GM21360 (cell line): Measurements from ENCODE around the gene CHD6.
"Not testable (repeated sequence)": the region's sequence is repeated elsewhere in the genome, so short reads cannot be mapped to it uniquely, and the experiment has no call there.

ENCODE experiments used
- ATAC-seq: cut with Tn5 transposase; IDR thresholded peaks from one replicate; pipeline ENCODE4 v1.9.1; 2021; ENCODE audit warnings: mild to moderate bottlenecking, moderate library complexity; ENCODE audit not compliant: unreplicated experiment

CHD6 gene

GRCh38 chr20:41551011-41551705 is 67.0 kb downstream of the CHD6 start:
- no peak for ATAC-seq

GRCh38 chr20:41547221-41547620 is 71.0 kb downstream of the CHD6 start:
- no peak for ATAC-seq

- ATAC-seq: no peak
These were observed 71.6 kb downstream of the CHD6 start for GRCh38 chr20:41546535-41546934.

GRCh38 chr20:41544472-41544871 is 73.7 kb downstream of the CHD6 start:
- no peak for ATAC-seq

GRCh38 chr20:41540918-41541317 is 77.3 kb downstream of the CHD6 start:
- ATAC-seq: no peak

GRCh38 chr20:41540459-41540858 is 77.7 kb downstream of the CHD6 start:
- ATAC-seq: no peak

GRCh38 chr20:41538810-41539596 is 79.2 kb downstream of the CHD6 start:
- ATAC-seq: no peak

- ATAC-seq: no peak
These were observed 80.3 kb downstream of the CHD6 start for GRCh38 chr20:41537865-41538264.

GRCh38 chr20:41535551-41535950 is 82.6 kb downstream of the CHD6 start:
- not testable (repeated sequence) for ATAC-seq

- ATAC-seq: no peak
These were observed 83.3 kb downstream of the CHD6 start for GRCh38 chr20:41534842-41535241.

GRCh38 chr20:41534170-41534569 is 84.0 kb downstream of the CHD6 start:
- no peak for ATAC-seq

- no peak for ATAC-seq
These were observed 84.5 kb downstream of the CHD6 start for GRCh38 chr20:41533537-41534136.

- no peak for ATAC-seq
These were observed 85.2 kb downstream of the CHD6 start for GRCh38 chr20:41532935-41533334.

- ATAC-seq: no peak
These were observed 86.5 kb downstream of the CHD6 start for GRCh38 chr20:41531518-41532275.

GRCh38 chr20:41530923-41531322 is 87.3 kb downstream of the CHD6 start:
- ATAC-seq: no peak

GRCh38 chr20:41526327-41526726 is 91.8 kb downstream of the CHD6 start:
- no peak for ATAC-seq

- ATAC-seq: no peak
These were observed 93.1 kb downstream of the CHD6 start for GRCh38 chr20:41524980-41525613.

- ATAC-seq: no peak
These were observed 94.3 kb downstream of the CHD6 start for GRCh38 chr20:41523857-41524256.

- no peak for ATAC-seq
These were observed 104.3 kb downstream of the CHD6 start for GRCh38 chr20:41513829-41514228.

GRCh38 chr20:41512624-41513023 is 105.6 kb downstream of the CHD6 start:
- ATAC-seq: no peak
